ENCODE data around the gene PPP2R2C.

DNA sequence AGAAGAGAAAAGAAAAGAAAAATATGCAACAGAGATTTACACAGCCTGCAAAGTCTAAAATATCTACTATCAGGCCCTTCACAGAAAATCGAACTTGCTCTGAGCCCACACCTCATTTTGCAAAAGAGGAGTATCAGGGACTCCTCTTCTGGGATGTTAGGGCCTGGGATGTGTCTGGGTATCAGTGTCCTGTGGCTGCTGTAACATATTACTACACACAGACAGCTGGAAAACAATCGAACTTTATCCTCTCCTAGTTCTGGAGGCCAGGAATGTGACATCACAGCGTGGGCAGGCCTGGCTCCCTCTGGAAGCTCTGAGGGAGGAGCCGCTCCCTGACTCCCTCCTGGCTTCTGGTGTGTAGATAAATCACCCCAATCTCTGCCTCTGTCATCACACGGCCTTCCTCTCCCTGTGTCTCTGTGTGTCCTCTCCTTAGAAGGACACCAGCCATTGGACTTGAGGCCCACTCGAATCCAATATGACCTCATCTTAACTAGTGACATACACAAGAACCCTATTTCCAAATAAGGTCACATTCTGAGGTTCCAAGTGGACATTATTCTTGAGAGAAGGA, 52.9 kb downstream of the PPP2R2C start:
- TF ChIP-seq, protein P1, sequence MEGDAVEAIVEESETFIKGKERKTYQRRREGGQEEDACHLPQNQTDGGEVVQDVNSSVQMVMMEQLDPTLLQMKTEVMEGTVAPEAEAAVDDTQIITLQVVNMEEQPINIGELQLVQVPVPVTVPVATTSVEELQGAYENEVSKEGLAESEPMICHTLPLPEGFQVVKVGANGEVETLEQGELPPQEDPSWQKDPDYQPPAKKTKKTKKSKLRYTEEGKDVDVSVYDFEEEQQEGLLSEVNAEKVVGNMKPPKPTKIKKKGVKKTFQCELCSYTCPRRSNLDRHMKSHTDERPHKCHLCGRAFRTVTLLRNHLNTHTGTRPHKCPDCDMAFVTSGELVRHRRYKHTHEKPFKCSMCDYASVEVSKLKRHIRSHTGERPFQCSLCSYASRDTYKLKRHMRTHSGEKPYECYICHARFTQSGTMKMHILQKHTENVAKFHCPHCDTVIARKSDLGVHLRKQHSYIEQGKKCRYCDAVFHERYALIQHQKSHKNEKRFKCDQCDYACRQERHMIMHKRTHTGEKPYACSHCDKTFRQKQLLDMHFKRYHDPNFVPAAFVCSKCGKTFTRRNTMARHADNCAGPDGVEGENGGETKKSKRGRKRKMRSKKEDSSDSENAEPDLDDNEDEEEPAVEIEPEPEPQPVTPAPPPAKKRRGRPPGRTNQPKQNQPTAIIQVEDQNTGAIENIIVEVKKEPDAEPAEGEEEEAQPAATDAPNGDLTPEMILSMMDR (IDR thresholded peaks at IDR 0.05; ENCODE audit: low read depth, low read length) = no peak
- no peak for TF ChIP-seq POLR2A (IDR thresholded peaks at IDR 0.05; ENCODE audit: extremely low read depth, insufficient read length)

Data from NB4 (cell line).